Activated CD8-positive, alpha-beta memory T cell treated with anti-CD3 and anti-CD28 coated beads, Interleukin-2, amount 10 ng/mL, durations not matched to agents 7 days and 5 days (primary cell): ENCODE results near the gene MINK1. TPM values are rescaled to one million over a fixed set of nuclear protein-coding genes. Genes with fewer than 3 reads are reported as not detected.

Source experiments
- ATAC-seq: fragments of 150-1000 bp; cut with Tn5 transposase; one replicate; pipeline ENCODE4 v1.10.0; 2021; ENCODE audit warnings: moderate library complexity
- CTCF ChIA-PET: fragments of 350-600 bp; sonication (Branson Sonifier 250); formaldehyde crosslinking; loops from one replicate; lab custom pipeline; 2021; ENCODE audit warnings: antibody characterized with exemption; lab: Charles Lee
- DNase-seq: peaks from one replicate; pipeline ENCODE4 v3.0.0-alpha.2; 2020
- H3K27ac Mint-ChIP-seq: one replicate; pipeline ENCODE4 v1.8.0; 2021; ENCODE audit warnings: mild to moderate bottlenecking, mixed read lengths
- H3K27me3 Mint-ChIP-seq: one replicate; pipeline ENCODE4 v1.8.0; 2021; ENCODE audit warnings: mixed read lengths
- H3K36me3 Mint-ChIP-seq: one replicate; pipeline ENCODE4 v1.8.0; 2021; ENCODE audit warnings: mild to moderate bottlenecking, mixed read lengths
- H3K4me1 Mint-ChIP-seq: one replicate; pipeline ENCODE4 v1.8.0; 2021; ENCODE audit warnings: mixed read lengths
- H3K4me3 Mint-ChIP-seq: one replicate; pipeline ENCODE4 v1.8.0; 2021; ENCODE audit warnings: mild to moderate bottlenecking, moderate library complexity, mixed read lengths
- H3K9me3 Mint-ChIP-seq: one replicate; pipeline ENCODE4 v1.8.0; 2022; ENCODE audit warnings: low read depth, mixed read lengths
- total RNA-seq, 2 experiments: library from RNA; stranded (reverse); gene quantifications; one replicate each; pipeline ENCODE4 v1.2.3, GENCODE V29; 2021

Gene MINK1
- total RNA-seq, 2 experiments from 2014 or later, result 87.4 to 107 TPM

DNA sequence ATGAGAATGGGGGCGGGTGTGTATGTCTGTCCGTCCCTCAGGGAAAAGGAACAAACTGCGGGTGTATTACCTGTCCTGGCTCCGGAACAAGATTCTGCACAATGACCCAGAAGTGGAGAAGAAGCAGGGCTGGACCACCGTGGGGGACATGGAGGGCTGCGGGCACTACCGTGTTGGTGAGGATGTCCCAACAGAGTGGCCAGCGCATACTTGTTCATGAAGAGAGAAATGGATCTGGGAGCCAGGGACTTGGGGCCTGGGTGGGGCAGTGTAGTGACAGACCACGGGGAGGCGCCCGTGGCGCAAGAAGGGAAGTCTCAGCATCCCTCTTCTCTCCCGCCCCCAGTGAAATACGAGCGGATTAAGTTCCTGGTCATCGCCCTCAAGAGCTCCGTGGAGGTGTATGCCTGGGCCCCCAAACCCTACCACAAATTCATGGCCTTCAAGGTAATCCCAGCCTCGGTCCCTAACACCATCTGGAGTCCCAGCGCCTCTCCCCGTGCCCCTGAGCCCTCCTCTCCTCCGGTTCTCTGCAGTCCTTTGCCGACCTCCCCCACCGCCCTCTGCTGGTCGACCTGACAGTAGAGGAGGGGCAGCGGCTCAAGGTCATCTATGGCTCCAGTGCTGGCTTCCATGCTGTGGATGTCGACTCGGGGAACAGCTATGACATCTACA, 62.7 kb downstream of the MINK1 start:
- DNase-seq (no peak), ATAC-seq (no peak)
- Mint-ChIP-seq H3K4me1 (peaks cover 12% of the 10 kb centered on the region), H3K4me3 (no peak overlapping the region), H3K27me3 (peaks cover 4% of the 10 kb centered on the region), H3K36me3 (peaks cover 5% of the 10 kb centered on the region), H3K27ac (no peak overlapping the region), H3K9me3 (no peaks in the 10 kb centered on the region)
- CTCF ChIA-PET, result no interaction called here

DNA sequence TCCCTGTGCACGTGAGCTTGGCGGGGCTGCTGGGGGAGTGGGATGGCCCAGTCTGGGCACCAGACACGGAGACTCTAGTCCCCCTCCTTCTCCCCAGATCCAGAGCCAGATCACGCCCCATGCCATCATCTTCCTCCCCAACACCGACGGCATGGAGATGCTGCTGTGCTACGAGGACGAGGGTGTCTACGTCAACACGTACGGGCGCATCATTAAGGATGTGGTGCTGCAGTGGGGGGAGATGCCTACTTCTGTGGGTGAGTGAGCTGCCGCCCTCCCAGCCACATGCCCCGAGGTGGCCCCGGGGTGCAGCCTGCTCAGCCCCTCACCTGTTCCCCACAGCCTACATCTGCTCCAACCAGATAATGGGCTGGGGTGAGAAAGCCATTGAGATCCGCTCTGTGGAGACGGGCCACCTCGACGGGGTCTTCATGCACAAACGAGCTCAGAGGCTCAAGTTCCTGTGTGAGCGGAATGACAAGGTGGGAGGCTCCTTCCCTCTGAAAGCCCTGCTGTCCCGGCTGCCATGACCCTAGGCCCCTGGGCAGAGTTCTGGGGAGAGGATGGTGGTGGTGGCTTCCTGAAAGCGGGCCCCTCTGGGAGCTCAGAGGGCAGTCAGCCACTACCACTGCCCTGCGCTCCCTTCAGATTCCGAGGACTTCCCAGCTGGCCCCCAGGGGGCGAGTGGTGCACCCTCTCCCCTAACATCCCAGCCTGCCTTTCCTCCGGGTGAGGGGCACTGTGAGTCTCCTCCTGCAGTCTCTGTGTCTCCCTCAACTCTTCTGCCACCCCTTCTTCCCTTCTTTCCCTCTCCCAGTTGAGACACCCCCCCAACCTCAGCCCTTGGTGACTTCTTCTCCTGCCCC, 63.4 kb downstream of the MINK1 start:
- ATAC-seq, result no peak
- Mint-ChIP-seq H3K27ac (no peak overlapping the region), H3K27me3 (peaks cover 4% of the 10 kb centered on the region), H3K4me1 (peaks cover 18% of the 10 kb centered on the region), H3K36me3 (peaks cover 5% of the 10 kb centered on the region), H3K9me3 (no peaks in the 10 kb centered on the region), H3K4me3 (no peak overlapping the region)
- no peak for DNase-seq
- CTCF ChIA-PET, result no interaction called here

DNA sequence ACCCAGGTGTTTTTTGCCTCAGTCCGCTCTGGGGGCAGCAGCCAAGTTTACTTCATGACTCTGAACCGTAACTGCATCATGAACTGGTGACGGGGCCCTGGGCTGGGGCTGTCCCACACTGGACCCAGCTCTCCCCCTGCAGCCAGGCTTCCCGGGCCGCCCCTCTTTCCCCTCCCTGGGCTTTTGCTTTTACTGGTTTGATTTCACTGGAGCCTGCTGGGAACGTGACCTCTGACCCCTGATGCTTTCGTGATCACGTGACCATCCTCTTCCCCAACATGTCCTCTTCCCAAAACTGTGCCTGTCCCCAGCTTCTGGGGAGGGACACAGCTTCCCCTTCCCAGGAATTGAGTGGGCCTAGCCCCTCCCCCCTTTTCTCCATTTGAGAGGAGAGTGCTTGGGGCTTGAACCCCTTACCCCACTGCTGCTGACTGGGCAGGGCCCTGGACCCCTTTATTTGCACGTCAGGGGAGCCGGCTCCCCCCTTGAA, 64.1 kb downstream of the MINK1 start:
- ATAC-seq (no peak), DNase-seq (no peak)
- Mint-ChIP-seq H3K36me3 (peaks cover 5% of the 10 kb centered on the region), H3K9me3 (no peaks in the 10 kb centered on the region), H3K27ac (no peak overlapping the region), H3K4me3 (no peak overlapping the region), H3K4me1 (peaks cover 22% of the 10 kb centered on the region), H3K27me3 (peaks cover 4% of the 10 kb centered on the region)
- CTCF ChIA-PET, result no interaction called here

DNA sequence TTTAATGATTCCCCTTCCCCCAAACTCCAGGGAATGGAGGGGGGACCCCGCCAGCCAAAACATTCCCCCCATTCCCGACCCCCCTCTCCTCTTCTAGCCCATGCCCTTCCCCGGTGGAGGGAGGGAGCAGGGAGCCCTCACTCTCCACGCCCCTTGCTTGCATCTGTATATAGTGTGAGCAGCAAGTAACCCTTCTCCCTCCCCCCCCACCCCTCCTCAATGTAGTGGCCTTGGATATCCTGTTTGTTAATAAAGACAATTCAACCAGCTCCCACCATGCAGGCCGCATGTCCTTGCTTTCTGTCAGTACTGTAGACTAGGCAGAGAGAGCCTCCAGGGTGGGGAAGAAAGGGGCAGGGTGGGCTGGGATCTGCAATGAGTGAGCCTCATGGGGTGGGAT, 64.6 kb downstream of the MINK1 start:
- DNase-seq, result no peak
- CTCF ChIA-PET, result no interaction called here
- Mint-ChIP-seq H3K9me3 (no peaks in the 10 kb centered on the region), H3K36me3 (peaks cover 2% of the 10 kb centered on the region), H3K4me3 (no peak overlapping the region), H3K27ac (no peak overlapping the region), H3K4me1 (peaks cover 27% of the 10 kb centered on the region), H3K27me3 (peaks cover 4% of the 10 kb centered on the region)
- no peak for ATAC-seq

GRCh38 chr17:4898351-4898750, 65.2 kb downstream of the MINK1 start:
- H3K4me3 Mint-ChIP-seq, result peak overlapping the region; percentile 33
- H3K9me3 Mint-ChIP-seq, result no peaks in the 10 kb centered on the region
- peak overlapping the region; percentile 54 for H3K27ac Mint-ChIP-seq
- peaks cover 2% of the 10 kb centered on the region for H3K36me3 Mint-ChIP-seq
- ATAC-seq, result no peak
- H3K27me3 Mint-ChIP-seq, result peaks cover 4% of the 10 kb centered on the region
- CTCF ChIA-PET, result interaction anchor here (1.1 to 1.7 kb wide), 2 partner anchors 7 to 11 kb away, joined by 3 to 15 read pairs; no protein-coding TSS in a partner anchor
- DNase-seq, result no peak
- peaks cover 33% of the 10 kb centered on the region for H3K4me1 Mint-ChIP-seq

DNA sequence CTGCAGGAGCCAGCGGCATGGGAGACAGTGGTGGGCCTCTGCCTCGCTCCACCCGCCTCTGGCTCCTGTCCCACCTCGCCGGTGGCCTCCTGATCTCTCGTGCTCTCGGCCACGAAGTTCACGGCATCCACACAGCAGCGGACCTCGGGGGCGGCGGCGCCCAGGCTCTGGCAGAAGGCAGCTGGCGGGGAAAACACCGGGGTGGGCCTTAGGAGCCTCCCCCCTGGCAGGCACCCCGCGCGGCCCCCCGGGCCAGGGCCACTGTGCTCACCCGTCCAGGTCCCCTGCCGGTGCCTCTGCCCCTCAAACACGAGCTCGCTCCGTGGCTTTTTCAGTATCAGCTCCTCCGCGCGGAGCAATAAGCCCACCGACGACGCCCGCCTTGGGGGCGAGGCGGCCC, 65.8 kb downstream of the MINK1 start:
- Mint-ChIP-seq H3K36me3 (peaks cover 2% of the 10 kb centered on the region), H3K4me3 (peak overlapping the region; percentile 33), H3K4me1 (peaks cover 36% of the 10 kb centered on the region), H3K27me3 (peaks cover 4% of the 10 kb centered on the region), H3K9me3 (no peaks in the 10 kb centered on the region), H3K27ac (no peak overlapping the region)
- CTCF ChIA-PET, result interaction anchor here (0.6 to 2.2 kb wide), 13 partner anchors 8 to 189 kb away, joined by 3 to 21 read pairs (median 3); partner anchors contain the start of genes ARRB2, GLTPD2, PSMB6 and RNF167
- DNase-seq (no peak), ATAC-seq (no peak)

GRCh38 chr17:4899341-4900230, 66.4 kb downstream of the MINK1 start, which contains the start of gene C17orf107:
Gene C17orf107 (plus strand): TSS chr17:4899536. CDS start chr17:4899763, 227 bp downstream.
- H3K27me3 Mint-ChIP-seq, result peaks cover 4% of the 10 kb centered on the region
- DNase-seq (peak; percentile 90), ATAC-seq (peak; percentile 83)
- no peaks in the 10 kb centered on the region for H3K9me3 Mint-ChIP-seq
- H3K27ac Mint-ChIP-seq, result peak within 1 kb of the TSS; percentile 72
- CTCF ChIA-PET, result interaction anchor here (0.6 to 2.2 kb wide), 16 partner anchors 8 to 189 kb away, joined by 3 to 21 read pairs (median 4); partner anchors contain the start of genes ARRB2, GLTPD2, PFN1 and PSMB6
- H3K4me3 Mint-ChIP-seq, result peak within 1 kb of the TSS; percentile 80
- H3K36me3 Mint-ChIP-seq, result peaks cover 2% of the 10 kb centered on the region
- H3K4me1 Mint-ChIP-seq, result peaks cover 36% of the 10 kb centered on the region

DNA sequence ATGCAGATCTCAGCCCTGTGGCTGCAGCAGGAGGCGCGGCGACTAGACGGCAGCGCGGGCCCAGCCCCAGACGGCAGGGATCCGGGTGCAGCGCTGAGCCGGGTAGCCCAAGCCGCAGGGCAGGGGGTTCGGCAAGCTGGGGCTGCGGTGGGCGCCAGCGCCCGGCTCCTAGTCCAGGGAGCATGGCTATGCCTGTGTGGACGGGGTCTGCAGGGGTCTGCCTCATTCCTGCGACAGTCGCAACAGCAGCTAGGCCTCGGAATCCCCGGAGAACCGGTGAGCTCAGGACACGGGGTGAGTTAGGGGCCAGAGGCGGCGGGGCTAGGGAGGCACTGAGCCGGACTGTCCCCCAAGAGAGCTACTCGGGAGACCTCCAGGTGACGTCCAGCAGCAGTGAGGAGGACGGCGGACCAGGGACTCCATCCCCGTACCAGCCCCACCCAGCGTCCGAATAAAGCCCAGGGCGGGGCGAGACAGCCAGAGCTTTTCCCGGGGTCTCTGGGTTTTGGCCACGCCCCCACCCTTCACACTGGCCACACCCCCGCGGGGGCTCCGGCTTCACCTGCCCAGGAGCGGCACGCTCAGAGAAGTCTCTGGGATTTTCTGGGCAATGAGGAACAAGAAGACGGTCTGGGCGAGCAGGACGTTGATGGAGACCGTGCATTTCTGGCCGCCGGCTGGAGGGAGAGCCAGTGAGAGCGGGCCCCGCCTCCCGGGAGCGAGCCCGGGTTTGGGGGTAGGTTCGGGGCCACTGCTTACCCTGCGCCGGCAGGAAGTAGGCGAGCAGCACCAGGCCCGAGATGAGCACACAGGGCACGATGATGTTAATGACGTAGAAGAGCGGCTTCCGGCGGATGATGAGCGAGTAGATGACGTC, 67.3 kb downstream of the MINK1 start:
- peak overlapping the region; percentile 66 for H3K27ac Mint-ChIP-seq
- peak overlapping the region; percentile 80 for H3K4me3 Mint-ChIP-seq
- DNase-seq, result peak; percentile 77
- peaks cover 2% of the 10 kb centered on the region for H3K36me3 Mint-ChIP-seq
- no peaks in the 10 kb centered on the region for H3K9me3 Mint-ChIP-seq
- peak; percentile 54 for ATAC-seq
- H3K27me3 Mint-ChIP-seq, result peaks cover 4% of the 10 kb centered on the region
- peaks cover 36% of the 10 kb centered on the region for H3K4me1 Mint-ChIP-seq
- CTCF ChIA-PET, result interaction anchor here (0.8 to 2.2 kb wide), 8 partner anchors 9 to 333 kb away, joined by 3 to 21 read pairs (median 6); partner anchors contain the start of genes ARRB2, GLTPD2 and PFN1

GRCh38 chr17:4901108-4901647, 68.0 kb downstream of the MINK1 start:
- CTCF ChIA-PET, result interaction anchor here (0.6 to 3.2 kb wide), 10 partner anchors 8 to 334 kb away, joined by 3 to 18 read pairs (median 4); partner anchors contain the start of genes CAMTA2, PFN1, RNF167 and SLC25A11
- Mint-ChIP-seq H3K9me3 (no peaks in the 10 kb centered on the region), H3K36me3 (peaks cover under 1% of the 10 kb centered on the region), H3K27ac (peak overlapping the region; percentile 66), H3K27me3 (peaks cover 4% of the 10 kb centered on the region), H3K4me1 (peaks cover 36% of the 10 kb centered on the region), H3K4me3 (peak overlapping the region; percentile 65)
- DNase-seq (no peak), ATAC-seq (no peak)

DNA sequence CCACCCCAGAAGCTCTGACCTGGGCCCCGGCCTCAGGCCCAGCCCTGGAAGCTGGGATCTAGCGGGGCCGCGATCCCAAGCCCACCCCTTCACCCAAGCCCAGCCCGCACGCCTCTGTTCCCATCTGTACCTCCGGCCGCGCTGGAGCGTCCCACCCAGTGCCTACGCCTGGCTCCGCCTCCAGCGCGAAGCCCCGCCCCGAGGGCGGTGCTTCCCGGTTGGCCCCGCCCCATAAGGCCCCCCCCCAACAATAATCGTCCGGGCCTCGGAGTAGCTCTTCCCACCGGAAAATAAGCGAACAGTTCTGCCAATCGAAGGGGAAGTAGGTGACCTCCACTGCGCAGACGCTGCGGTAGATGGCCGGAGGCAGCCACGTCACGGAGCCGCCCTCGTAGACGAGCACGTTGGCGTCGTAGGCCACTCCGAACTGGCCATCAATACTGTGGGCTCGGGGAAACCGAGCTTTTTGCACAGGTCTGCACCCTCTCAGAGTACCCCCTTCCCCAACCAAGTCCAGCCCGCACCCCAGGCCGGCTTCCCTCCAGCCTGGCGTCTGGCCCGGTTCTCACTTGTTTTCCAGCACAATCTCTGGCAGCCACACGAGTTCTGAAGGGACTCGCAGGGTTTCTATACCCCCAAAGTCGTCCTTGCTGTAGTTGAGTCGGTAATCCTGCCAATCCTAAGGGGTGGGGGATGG, 68.7 kb downstream of the MINK1 start:
- CTCF ChIA-PET, result interaction anchor here (0.6 to 3.2 kb wide), 12 partner anchors 7 to 335 kb away, joined by 3 to 18 read pairs (median 6); partner anchors contain the start of genes ARRB2, CAMTA2, RNF167 and SLC25A11
- Mint-ChIP-seq H3K36me3 (no peaks in the 10 kb centered on the region), H3K9me3 (no peaks in the 10 kb centered on the region), H3K27me3 (peaks cover 4% of the 10 kb centered on the region), H3K4me1 (peaks cover 36% of the 10 kb centered on the region), H3K4me3 (no peak overlapping the region), H3K27ac (peak overlapping the region; percentile 44)
- ATAC-seq (no peak), DNase-seq (no peak)

- DNase-seq, result no peak
- CTCF ChIA-PET, result interaction anchor here (0.6 to 3.2 kb wide), 18 partner anchors 8 to 336 kb away, joined by 3 to 18 read pairs (median 4); partner anchors contain the start of genes ARRB2, CAMTA2, RNF167 and SLC25A11
- no peak overlapping the region for H3K4me3 Mint-ChIP-seq
- peaks cover 4% of the 10 kb centered on the region for H3K27me3 Mint-ChIP-seq
- H3K9me3 Mint-ChIP-seq, result no peaks in the 10 kb centered on the region
- H3K4me1 Mint-ChIP-seq, result peaks cover 36% of the 10 kb centered on the region
- no peaks in the 10 kb centered on the region for H3K36me3 Mint-ChIP-seq
- no peak for ATAC-seq
- H3K27ac Mint-ChIP-seq, result no peak overlapping the region
Measured at GRCh38 chr17:4902540-4902939, 69.4 kb downstream of the MINK1 start.
